B cell (primary cell): ENCODE measurements around the gene SRXN1. TPM values are rescaled to one million over a fixed set of nuclear protein-coding genes. Genes with fewer than 3 reads are reported as not detected.

Experiments used
- ATAC-seq: fragments of 200-7000 bp; cut with Tn5 transposase; one replicate; pipeline ENCODE4 v1.10.0; 2021; ENCODE audit warnings: low read depth, mild to moderate bottlenecking, moderate number of reproducible peaks, moderate library complexity
- CTCF ChIA-PET: fragments of 350-600 bp; sonication (Branson Sonifier 250); formaldehyde crosslinking; loops from one replicate; lab custom pipeline; 2021; ENCODE audit warnings: antibody characterized with exemption, inconsistent platforms; lab: Charles Lee
- POLR2A ChIA-PET: fragments of 350-600 bp; sonication (Branson Sonifier 250); formaldehyde crosslinking; loops from one replicate; lab custom pipeline; 2021; ENCODE audit warnings: antibody characterized with exemption; lab: Charles Lee
- DNase-seq: peaks from one replicate; pipeline ENCODE4 v3.0.0; 2013
- H2AFZ ChIP-seq: 2 replicates; pipeline ENCODE4 v1.6.1; 2012; ENCODE audit warnings: mild to moderate bottlenecking, low read depth, low read length; ENCODE audit not compliant: insufficient read depth, poor library complexity, severe bottlenecking
- H3K27ac ChIP-seq, 2 donors: 1 replicate in 1 of 2; 2 replicates in 1 of 2; pipeline ENCODE4 v1.5.1; 2012 to 2013; ENCODE audit warnings: low read length in 2 of 2, mild to moderate bottlenecking in 2 of 2, moderate library complexity in 1 of 2
- H3K27me3 ChIP-seq, 4 experiments: fragments of 200-600 bp in 1 of 4; sonication (generic) in 1 of 4; replicated peaks in 1 of 4; 1 replicate in 2 of 4; 2 replicates in 2 of 4; pipeline versions ENCODE4 v1.6.1 to v1.7.0; 2013 to 2016; ENCODE audit warnings: low read length in 3 of 4, mild to moderate bottlenecking in 2 of 4, mixed read lengths in 1 of 4, moderate library complexity in 1 of 4; ENCODE audit not compliant: insufficient read depth in 4 of 4, control insufficient read depth in 3 of 4; ENCODE audit errors: control extremely low read depth in 1 of 4
- H3K36me3 ChIP-seq, 2 experiments: replicated peaks in 1 of 2; 1 replicate in 1 of 2; 2 replicates in 1 of 2; pipeline versions ENCODE4 v1.6.1 to v1.7.1; 2013; ENCODE audit warnings: low read length in 1 of 2; ENCODE audit not compliant: insufficient read depth in 2 of 2, control insufficient read depth in 1 of 2; ENCODE audit errors: control extremely low read depth in 1 of 2, extremely low read depth in 1 of 2
- H3K4me1 ChIP-seq, 2 donors: fragments of 200-600 bp in 1 of 2; sonication (generic) in 1 of 2; 1 replicate in 1 of 2; 2 replicates in 1 of 2; pipeline versions ENCODE4 v1.5.1 to v1.6.1; 2013 to 2017; ENCODE audit warnings: low read length in 2 of 2; ENCODE audit not compliant: control insufficient read depth in 2 of 2, insufficient read depth in 2 of 2
- H3K4me2 ChIP-seq: replicated peaks from 2 replicates; pipeline ENCODE3; 2012; ENCODE audit warnings: mild to moderate bottlenecking, low read depth, low read length; ENCODE audit not compliant: poor library complexity, severe bottlenecking
- H3K4me3 ChIP-seq, 5 experiments: fragments of 200-600 bp in 1 of 5; sonication (generic) in 1 of 5; 1 replicate in 3 of 5; 2 replicates in 2 of 5; pipeline versions ENCODE4 v1.5.1 to v1.7.0; 2011 to 2016; ENCODE audit warnings: low read length in 4 of 5, mild to moderate bottlenecking in 4 of 5, low read depth in 2 of 5, control low read depth in 1 of 5, moderate library complexity in 1 of 5; ENCODE audit not compliant: insufficient read depth in 1 of 5; ENCODE audit errors: control extremely low read depth in 1 of 5, extremely low read depth in 1 of 5
- H3K79me2 ChIP-seq: fragments of 200-600 bp; sonication (generic); one replicate; pipeline ENCODE4 v1.6.0; 2016; ENCODE audit warnings: low read length; ENCODE audit not compliant: control insufficient read depth, insufficient read depth
- H3K9ac ChIP-seq: fragments of 200-600 bp; sonication (generic); 2 replicates; pipeline ENCODE4 v1.6.1; 2017; ENCODE audit warnings: mild to moderate bottlenecking, low read length, moderate library complexity
- H3K9me3 ChIP-seq, 3 donors: one replicate each; pipeline versions ENCODE4 v1.6.1 to v1.7.1; 2013; ENCODE audit warnings: low read length in 2 of 3; ENCODE audit not compliant: control insufficient read depth in 2 of 3, insufficient read depth in 1 of 3; ENCODE audit errors: control extremely low read depth in 1 of 3
- H4K20me1 ChIP-seq: 2 replicates; pipeline ENCODE4 v1.6.0; 2012; ENCODE audit warnings: mild to moderate bottlenecking, low read length; ENCODE audit not compliant: insufficient read depth, control insufficient read depth, poor library complexity, severe bottlenecking
- H3K27ac Mint-ChIP-seq: one replicate; pipeline ENCODE4 v1.8.0; 2021; ENCODE audit warnings: mixed read lengths
- H3K27me3 Mint-ChIP-seq: one replicate; pipeline ENCODE4 v1.8.0; 2021; ENCODE audit warnings: mixed read lengths
- H3K4me1 Mint-ChIP-seq: one replicate; pipeline ENCODE4 v1.8.0; 2021; ENCODE audit warnings: mixed read lengths
- H3K4me3 Mint-ChIP-seq: one replicate; pipeline ENCODE4 v1.8.0; 2021; ENCODE audit warnings: mixed read lengths
- H3K9me3 Mint-ChIP-seq: one replicate; pipeline ENCODE4 v1.8.0; 2022; ENCODE audit warnings: mixed read lengths; ENCODE audit not compliant: insufficient read depth
- CTCF ChIP-seq: fragments of 200-600 bp; IDR thresholded peaks from one replicate; pipeline ENCODE4 v1.8.0; 2022; ENCODE audit warnings: antibody characterized with exemption, mild to moderate bottlenecking
- EZH2 ChIP-seq: IDR thresholded peaks from 2 replicates; pipeline ENCODE4 v1.6.1; 2012; ENCODE audit warnings: borderline replicate concordance, low read depth, mild to moderate bottlenecking, moderate library complexity, low read length; ENCODE audit not compliant: insufficient read depth, poor library complexity, severe bottlenecking
- WGBS: methylation state at CpG from one replicate; pipeline ENCODE4 v1.1.5; 2013; ENCODE audit warnings: missing lambda C conversion rate; ENCODE audit not compliant: insufficient coverage; 5-methylcytosine and 5-hydroxymethylcytosine counted together
- intact Hi-C: fragments of 100-400 bp; cut with micrococcal nuclease; formaldehyde crosslinking; loops from one replicate; pipeline ENCODE4 v1.10.0; 2022
- polyA plus RNA-seq: library from polyadenylated mRNA; depleted of rRNA; stranded (reverse); fragments of >200 nt; gene quantifications from 2 replicates; pipeline ENCODE4 v1.2.3, GENCODE V29; 2012
- total RNA-seq, 2 donors: library from RNA; stranded (reverse); fragments of 120-200 nt in 1 of 2; gene quantifications; 1 replicate in 1 of 2; 2 replicates in 1 of 2; pipeline versions ENCODE4 v1.2.3 to v1.2.4, GENCODE V29; 2013 to 2022

The SRXN1 gene
- total and polyA plus RNA-seq, 2 donors (not counting 1 experiment from before 2014, with no cell fraction given): 1.3 to 4.5 TPM

- Histone ChIP-seq H3K4me3 (no peak overlapping the region), H3K4me1 (peaks cover 16 to 20% of the 10 kb centered on the region in 2 donors), H3K9ac (no peak overlapping the region), H3K9me3 (peaks cover 0 to 6% (median 0%) of the 10 kb centered on the region in 3 donors), H3K36me3 (no peaks in the 10 kb centered on the region), H3K79me2 (no peaks in the 10 kb centered on the region), H3K27me3 (peaks cover 0 to 68% (median 35%) of the 10 kb centered on the region in 4 experiments), H4K20me1 (no peaks in the 10 kb centered on the region), H3K4me2 (peak overlapping the region; percentile 41), H2AFZ (no peak overlapping the region), H3K27ac (no peak overlapping the region)
- CTCF ChIA-PET: interaction anchor here (0.5 to 0.7 kb wide), 3 partner anchors 16 to 277 kb away, joined by 3 to 5 read pairs (median 5); no protein-coding TSS in a partner anchor
- DNase-seq: peak; percentile 30
- intact Hi-C loops: no loop called here
- WGBS: 3% methylated on average over 13 of the region's 24 CpGs
- POLR2A ChIA-PET: interaction anchor here (0.7 kb wide), 1 partner anchor 24 kb away, joined by 7 read pairs; no protein-coding TSS in a partner anchor
- H3K4me1 Mint-ChIP-seq: peaks cover 19% of the 10 kb centered on the region
- no peak for TF ChIP-seq EZH2
- TF ChIP-seq CTCF: no peak
- H3K27me3 Mint-ChIP-seq: peaks cover 75% of the 10 kb centered on the region
- no peak for ATAC-seq
- H3K27ac Mint-ChIP-seq: no peak overlapping the region
- peak overlapping the region; percentile 38 for H3K4me3 Mint-ChIP-seq
- H3K9me3 Mint-ChIP-seq: no peaks in the 10 kb centered on the region
Measured at GRCh38 chr20:676315-676937, 23.4 kb upstream of the SRXN1 start.
